ENCODE measurements around the gene PIP4K2B.

GRCh38 chr17:38791162-38791561 lies 8.2 kb downstream of the PIP4K2B start:
- no peak for TF ChIP-seq CTCF (conservative IDR thresholded peaks at IDR 0.05 in 1 of 2, IDR thresholded peaks at IDR 0.05 in 1 of 2; ENCODE audit: extremely low read depth in 1 of 2, insufficient read depth in 1 of 2, low read depth in 1 of 2, low read length in 2 of 2)
- no peak for TF ChIP-seq EZH2 (IDR thresholded peaks at IDR 0.05; ENCODE audit: borderline replicate concordance, low read length)

Data from mammary epithelial cell (primary cell).